H1 (cell line): ENCODE data around the gene CAPN10. TPM values are rescaled to one million over a fixed set of nuclear protein-coding genes. Genes with fewer than 3 reads are reported as not detected.

Experiments used
- CBX8 ChIP-seq: fragments of 300-800, 300-1000 bp; sonication (generic); IDR thresholded peaks from 2 replicates; pipeline ENCODE4 v1.7.1; 2016; ENCODE audit warnings: low read depth, low read length, borderline replicate concordance
- CREB1 ChIP-seq: IDR thresholded peaks from 2 replicates; pipeline ENCODE4 v1.6.1; 2012; ENCODE audit warnings: inconsistent platforms
- GTF2F1 ChIP-seq: IDR thresholded peaks from 2 replicates; pipeline ENCODE4 v1.6.1; 2012; ENCODE audit warnings: low read depth, low read length, improper control_type of control experiment, borderline replicate concordance
- HDAC6 ChIP-seq: IDR thresholded peaks from one replicate; pipeline ENCODE4 v1.7.1; 2012; ENCODE audit warnings: low read depth, mild to moderate bottlenecking, inconsistent platforms, low read length, moderate library complexity
- JUN ChIP-seq: IDR thresholded peaks from 2 replicates; pipeline ENCODE4 v1.6.1; 2011; ENCODE audit warnings: low read depth, mild to moderate bottlenecking, improper control_type of control experiment, low read length
- KDM1A ChIP-seq: fragments of 200-600, 300-600 bp; sonication (generic); IDR thresholded peaks from 2 replicates; pipeline ENCODE4 v1.7.1; 2016; ENCODE audit warnings: mild to moderate bottlenecking, low read length, borderline replicate concordance
- KDM4A ChIP-seq: IDR thresholded peaks from one replicate; pipeline ENCODE4 v1.7.1; 2012; ENCODE audit warnings: low read depth, mild to moderate bottlenecking, moderate library complexity, low read length, inconsistent platforms; ENCODE audit not compliant: severe bottlenecking
- NANOG ChIP-seq: IDR thresholded peaks from 2 replicates; pipeline ENCODE4 v1.6.1; 2011; ENCODE audit warnings: low read length, low read depth, mild to moderate bottlenecking, inconsistent platforms; ENCODE audit not compliant: insufficient read depth, poor library complexity, severe bottlenecking
- NRF1 ChIP-seq: IDR thresholded peaks from 2 replicates; pipeline ENCODE4 v1.6.1; 2011; ENCODE audit warnings: mild to moderate bottlenecking, low read depth, low read length, improper control_type of control experiment
- PHF8 ChIP-seq: fragments of 200-600 bp; sonication (generic); conservative IDR thresholded peaks from 2 replicates; pipeline ENCODE4 v1.7.1; 2012; ENCODE audit warnings: low read depth, mild to moderate bottlenecking, inconsistent platforms, low read length, moderate library complexity
- RXRA ChIP-seq: IDR thresholded peaks from 2 replicates; pipeline ENCODE4 v1.6.1; 2011; ENCODE audit warnings: low read depth, mild to moderate bottlenecking, low read length, moderate library complexity; ENCODE audit not compliant: insufficient read depth
- SAP30 ChIP-seq: fragments of 300-600 bp; sonication (generic); IDR thresholded peaks from 2 replicates; pipeline ENCODE4 v1.7.1; 2012; ENCODE audit warnings: low read length, moderate library complexity, mild to moderate bottlenecking, inconsistent platforms; ENCODE audit not compliant: insufficient read depth, insufficient replicate concordance
- TEAD4 ChIP-seq: IDR thresholded peaks from 2 replicates; pipeline ENCODE4 v1.6.1; 2012; ENCODE audit warnings: low read depth, low read length, inconsistent platforms, mixed read lengths
- polyA plus RNA-seq, 7 experiments: library from polyadenylated mRNA; depleted of rRNA in 3 of 7; stranded (reverse) in 5 of 7; unstranded in 2 of 7; fragments of >200 nt in 5 of 7; fragments of 200-250 nt in 2 of 7; gene quantifications; 1 replicate in 5 of 7; 2 replicates in 1 of 7; 4 replicates in 1 of 7; pipeline versions ENCODE4 v1.2.1 to v1.2.3, GENCODE V29; 2011 to 2013; ENCODE audit warnings: missing spikeins in 2 of 7, mixed read lengths in 2 of 7
- total RNA-seq: library from RNA; stranded (reverse); fragmentation: NEBNext Ultra II Directional; extraction: Animal tissue kit (Norgen Biotek cat#: 25700); gene quantifications from 2 replicates; pipeline ENCODE4 v1.2.1, GENCODE V29; 2021

CAPN10 gene
- total and polyA plus RNA-seq, 2 of the 8 experiments (the other 6 are each of a cell fraction or from before 2014, with no cell fraction given): 30.7 to 39.8 TPM

DNA sequence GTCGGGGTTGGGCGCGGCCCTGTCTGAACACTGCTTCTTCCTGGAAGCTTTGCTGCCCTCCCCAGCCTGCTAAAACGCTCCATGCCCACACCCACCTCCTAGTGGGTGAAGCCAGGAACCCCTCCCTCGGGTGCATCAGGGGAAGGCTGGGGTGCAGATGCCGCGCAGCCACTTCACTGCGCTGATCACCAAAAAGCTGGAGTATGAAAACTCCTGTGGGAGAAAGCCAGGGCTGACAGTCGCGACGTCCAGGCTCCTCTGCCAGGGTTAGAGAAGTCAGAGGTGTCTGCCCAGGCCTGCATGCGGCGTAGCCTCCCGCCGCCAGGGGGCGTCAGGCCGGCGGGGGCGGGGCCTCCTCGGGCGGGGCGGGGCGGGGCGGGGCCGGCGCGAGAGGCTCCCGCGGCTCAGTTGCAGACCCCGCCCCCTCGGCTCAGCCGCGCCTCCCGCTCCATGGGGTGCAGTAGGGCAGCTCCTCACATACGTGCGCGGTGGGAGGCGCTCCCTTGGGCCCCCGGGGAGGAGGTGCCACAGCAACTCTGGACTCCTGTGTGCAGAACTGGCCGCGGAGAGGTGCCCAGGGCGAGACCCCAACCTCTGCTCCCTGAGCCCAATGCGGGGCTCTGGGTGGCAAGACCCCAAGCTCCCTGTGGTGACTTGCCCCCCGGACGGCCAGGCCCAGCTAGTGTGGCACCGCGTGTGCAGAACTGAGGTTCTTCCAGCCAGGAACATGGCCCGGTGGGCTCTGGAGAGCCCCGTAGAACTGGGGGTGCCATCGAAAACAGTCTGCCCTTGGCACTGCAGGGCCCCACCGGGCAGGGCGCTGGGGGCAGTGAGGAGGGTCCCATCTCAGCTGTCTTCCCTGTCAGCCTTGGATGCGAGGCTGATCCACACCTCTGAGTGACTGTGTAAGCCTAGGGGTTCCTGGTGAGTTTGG lies 20.1 kb upstream of the CAPN10 start (continued):
- TF ChIP-seq RXRA: no peak
- peak; percentile 66 for TF ChIP-seq CREB1
- no peak for TF ChIP-seq TEAD4
- no peak for TF ChIP-seq KDM1A
- TF ChIP-seq SAP30: no peak
- no peak for TF ChIP-seq HDAC6
- no peak for TF ChIP-seq JUN
- no peak for TF ChIP-seq CBX8
- TF ChIP-seq NRF1: no peak
- no peak for TF ChIP-seq NANOG
- no peak for TF ChIP-seq GTF2F1
- TF ChIP-seq KDM4A: peak; percentile 68
- TF ChIP-seq PHF8: no peak
